Endodermal cell (in vitro differentiated cells): Measurements from ENCODE around the gene FAM107B. TPM values are rescaled to one million over a fixed set of nuclear protein-coding genes. Genes with fewer than 3 reads are reported as not detected.

ENCODE experiments used
- DNase-seq: peaks from one replicate; pipeline ENCODE4 v3.0.0-alpha.2; 2017
- H3K27ac ChIP-seq: 2 replicates; pipeline ENCODE4 v1.5.1; 2013; ENCODE audit warnings: mild to moderate bottlenecking, low read depth, low read length, moderate library complexity
- H3K27me3 ChIP-seq: 2 replicates; pipeline ENCODE4 v1.6.1; 2013; ENCODE audit warnings: mild to moderate bottlenecking, low read length, moderate library complexity; ENCODE audit not compliant: insufficient read depth, control insufficient read depth, poor library complexity, severe bottlenecking
- H3K36me3 ChIP-seq: 2 replicates; pipeline ENCODE4 v1.7.0; 2013; ENCODE audit warnings: mild to moderate bottlenecking, low read length, moderate library complexity; ENCODE audit not compliant: control insufficient read depth, insufficient read depth
- H3K4me1 ChIP-seq: one replicate; pipeline ENCODE4 v1.7.0; 2013; ENCODE audit warnings: low read length; ENCODE audit not compliant: control insufficient read depth, insufficient read depth
- H3K4me3 ChIP-seq: 2 replicates; pipeline ENCODE4 v1.5.1; 2013; ENCODE audit warnings: mild to moderate bottlenecking, low read length, moderate library complexity
- H3K9ac ChIP-seq: 2 replicates; pipeline ENCODE4 v1.6.1; 2013; ENCODE audit warnings: mild to moderate bottlenecking, low read length, moderate library complexity; ENCODE audit not compliant: poor library complexity, severe bottlenecking; ENCODE audit errors: extremely low read depth
- H3K9me3 ChIP-seq: 2 replicates; pipeline ENCODE4 v1.6.1; 2013; ENCODE audit warnings: mild to moderate bottlenecking, low read length, moderate library complexity; ENCODE audit not compliant: control insufficient read depth
- H3K27ac Mint-ChIP-seq: 2 replicates; pipeline ENCODE4 v1.8.0; 2020; ENCODE audit warnings: mixed read lengths
- H3K27me3 Mint-ChIP-seq: 2 replicates; pipeline ENCODE4 v1.8.0; 2021; ENCODE audit warnings: mild to moderate bottlenecking, mixed read lengths; ENCODE audit not compliant: insufficient read depth
- H3K36me3 Mint-ChIP-seq: 2 replicates; pipeline ENCODE4 v1.8.0; 2020; ENCODE audit warnings: low read depth, mixed read lengths
- H3K4me1 Mint-ChIP-seq: 2 replicates; pipeline ENCODE4 v1.8.0; 2020; ENCODE audit warnings: mixed read lengths
- H3K4me3 Mint-ChIP-seq: 2 replicates; pipeline ENCODE4 v1.8.0; 2020; ENCODE audit warnings: mild to moderate bottlenecking, moderate library complexity, mixed read lengths
- H3K9me3 Mint-ChIP-seq: 2 replicates; pipeline ENCODE4 v1.8.0; 2020; ENCODE audit warnings: mild to moderate bottlenecking, mixed read lengths
- WGBS, 2 experiments: methylation state at CpG; one replicate each; pipeline versions ENCODE4 v1.1.5 to v1.1.7; 2013; ENCODE audit warnings: missing lambda C conversion rate in 2 of 2, mixed read lengths in 1 of 2; ENCODE audit not compliant: insufficient coverage in 1 of 2, insufficient read length in 1 of 2; 5-methylcytosine and 5-hydroxymethylcytosine counted together
- total RNA-seq, 2 donors: library from RNA; stranded (reverse); fragmentation: NEBNext Ultra II Directional in 1 of 2; extraction: Animal tissue kit (Norgen Biotek cat#: 25700) in 1 of 2; gene quantifications; 2 replicates in 1 of 2; 3 replicates in 1 of 2; pipeline ENCODE4 v1.2.1, GENCODE V29; 2021
- TF ChIP-seq, protein P1 (sequence below): fragments of 200-600 bp; sonication (generic); conservative IDR thresholded peaks from 2 replicates; pipeline ENCODE4 v1.5.0; 2021; ENCODE audit warnings: antibody characterized with exemption, mild to moderate bottlenecking

The FAM107B gene
- total RNA-seq, 2 donors from 2014 or later = 16.0 to 24.0 TPM

DNA sequence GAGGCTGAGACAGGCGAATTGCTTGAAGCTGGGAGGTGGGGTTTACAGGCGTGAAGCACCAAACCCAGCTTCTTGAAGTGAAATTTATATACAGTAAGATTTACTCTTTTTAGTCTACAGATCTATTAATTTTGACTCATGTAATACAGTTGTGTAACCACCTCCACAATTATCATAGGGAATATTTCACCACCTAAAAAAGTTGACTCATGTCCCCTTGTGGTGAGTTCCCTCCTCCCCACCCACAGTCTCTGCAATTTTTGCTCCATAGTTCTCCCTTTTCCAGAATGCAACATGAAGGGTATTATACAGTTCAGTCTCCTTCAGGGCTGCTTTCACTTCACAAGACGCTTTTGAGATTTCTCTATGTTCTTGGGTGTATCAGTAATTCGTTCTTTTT, 156.8 kb downstream of the FAM107B start:
- H3K4me1 Mint-ChIP-seq = peaks cover 10% of the 10 kb centered on the region
- Histone ChIP-seq H3K9ac (no peak overlapping the region), H3K9me3 (no peaks in the 10 kb centered on the region), H3K4me1 (no peaks in the 10 kb centered on the region), H3K36me3 (no peaks in the 10 kb centered on the region), H3K27me3 (no peaks in the 10 kb centered on the region), H3K27ac (no peak overlapping the region), H3K4me3 (no peak overlapping the region)
- 97 to 100% methylated on average over 1 to 4 of the region's 4 CpGs for WGBS, 2 experiments
- no peaks in the 10 kb centered on the region for H3K9me3 Mint-ChIP-seq
- TF ChIP-seq, protein P1, sequence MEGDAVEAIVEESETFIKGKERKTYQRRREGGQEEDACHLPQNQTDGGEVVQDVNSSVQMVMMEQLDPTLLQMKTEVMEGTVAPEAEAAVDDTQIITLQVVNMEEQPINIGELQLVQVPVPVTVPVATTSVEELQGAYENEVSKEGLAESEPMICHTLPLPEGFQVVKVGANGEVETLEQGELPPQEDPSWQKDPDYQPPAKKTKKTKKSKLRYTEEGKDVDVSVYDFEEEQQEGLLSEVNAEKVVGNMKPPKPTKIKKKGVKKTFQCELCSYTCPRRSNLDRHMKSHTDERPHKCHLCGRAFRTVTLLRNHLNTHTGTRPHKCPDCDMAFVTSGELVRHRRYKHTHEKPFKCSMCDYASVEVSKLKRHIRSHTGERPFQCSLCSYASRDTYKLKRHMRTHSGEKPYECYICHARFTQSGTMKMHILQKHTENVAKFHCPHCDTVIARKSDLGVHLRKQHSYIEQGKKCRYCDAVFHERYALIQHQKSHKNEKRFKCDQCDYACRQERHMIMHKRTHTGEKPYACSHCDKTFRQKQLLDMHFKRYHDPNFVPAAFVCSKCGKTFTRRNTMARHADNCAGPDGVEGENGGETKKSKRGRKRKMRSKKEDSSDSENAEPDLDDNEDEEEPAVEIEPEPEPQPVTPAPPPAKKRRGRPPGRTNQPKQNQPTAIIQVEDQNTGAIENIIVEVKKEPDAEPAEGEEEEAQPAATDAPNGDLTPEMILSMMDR = peak; percentile 41
- H3K27me3 Mint-ChIP-seq = no peaks in the 10 kb centered on the region
- H3K27ac Mint-ChIP-seq = no peak overlapping the region
- no peak overlapping the region for H3K4me3 Mint-ChIP-seq
- no peak for DNase-seq
- H3K36me3 Mint-ChIP-seq = no peaks in the 10 kb centered on the region

DNA sequence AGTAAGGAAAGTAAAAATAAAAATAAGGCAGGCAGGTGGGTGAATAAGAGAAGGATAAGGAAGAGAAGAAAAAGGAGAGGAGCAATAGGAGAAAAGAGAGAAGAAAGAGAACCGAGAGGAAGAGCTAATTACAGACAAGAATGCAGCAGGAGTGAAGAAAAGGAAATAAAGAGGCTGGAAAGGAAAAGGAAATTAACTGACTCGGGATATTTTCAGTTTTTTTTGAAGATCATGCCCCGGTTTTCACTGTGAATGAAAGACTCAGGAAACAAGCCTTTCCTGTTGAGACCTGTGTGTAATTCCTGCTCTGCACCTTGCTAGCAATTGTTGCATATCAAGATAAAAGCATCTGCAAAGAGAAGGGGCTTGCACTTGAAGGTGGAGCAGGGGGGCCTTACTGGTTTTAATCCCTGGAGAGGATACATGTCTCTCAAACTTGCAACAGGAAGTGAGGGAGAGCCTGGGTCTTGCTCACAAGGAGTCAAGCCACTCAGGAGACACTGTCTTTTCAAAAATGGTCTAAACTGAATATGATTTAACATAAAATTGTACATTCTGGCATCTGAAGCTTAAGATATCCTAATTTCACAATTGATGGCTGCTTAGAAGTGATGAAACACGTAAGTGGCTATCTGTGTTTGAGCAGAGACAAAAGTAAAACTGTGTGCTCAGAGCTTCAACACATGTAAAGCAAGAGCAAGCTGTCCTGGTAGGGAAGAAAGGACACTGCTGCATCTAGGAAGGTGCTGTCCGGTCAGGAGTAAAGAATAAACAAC, 157.6 kb downstream of the FAM107B start:
- Mint-ChIP-seq H3K36me3 (no peaks in the 10 kb centered on the region), H3K27me3 (no peaks in the 10 kb centered on the region), H3K9me3 (no peaks in the 10 kb centered on the region), H3K27ac (no peak overlapping the region), H3K4me3 (no peak overlapping the region), H3K4me1 (peaks cover 10% of the 10 kb centered on the region)
- DNase-seq = no peak
- Histone ChIP-seq H3K27me3 (no peaks in the 10 kb centered on the region), H3K4me1 (no peaks in the 10 kb centered on the region), H3K4me3 (no peak overlapping the region), H3K27ac (no peak overlapping the region), H3K9me3 (no peaks in the 10 kb centered on the region), H3K9ac (no peak overlapping the region), H3K36me3 (no peaks in the 10 kb centered on the region)
- WGBS, 2 experiments = 78 to 84% methylated on average over 5 of the region's 5 CpGs
- TF ChIP-seq, protein P1 = no peak

DNA sequence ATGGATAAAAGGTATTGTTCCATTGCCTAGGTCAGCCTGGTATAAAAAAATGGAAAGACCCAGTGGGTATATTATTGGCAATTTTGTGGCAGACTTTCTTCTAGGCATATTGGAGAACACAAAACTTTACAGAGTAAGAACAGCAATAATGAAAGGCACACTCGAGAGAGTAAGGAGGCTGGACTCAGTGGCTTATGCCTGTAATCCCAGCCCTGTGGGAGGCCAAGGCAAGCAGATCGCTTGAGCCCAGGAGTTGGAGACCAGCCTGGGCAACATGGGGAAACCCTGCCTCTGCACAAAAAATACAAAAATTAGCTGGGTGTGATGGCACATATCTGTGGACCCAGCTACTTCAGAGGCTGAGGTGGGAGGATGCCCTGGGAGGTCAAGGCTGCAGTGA, 158.2 kb downstream of the FAM107B start:
- 74 to 80% methylated on average over 1 to 2 of the region's 2 CpGs for WGBS, 2 experiments
- Histone ChIP-seq H3K27me3 (no peaks in the 10 kb centered on the region), H3K9me3 (no peaks in the 10 kb centered on the region), H3K36me3 (no peaks in the 10 kb centered on the region), H3K9ac (no peak overlapping the region), H3K27ac (no peak overlapping the region), H3K4me1 (no peaks in the 10 kb centered on the region), H3K4me3 (no peak overlapping the region)
- TF ChIP-seq, protein P1 = no peak
- Mint-ChIP-seq H3K36me3 (no peaks in the 10 kb centered on the region), H3K4me3 (no peak overlapping the region), H3K4me1 (peaks cover 10% of the 10 kb centered on the region), H3K27ac (no peak overlapping the region), H3K27me3 (no peaks in the 10 kb centered on the region), H3K9me3 (no peaks in the 10 kb centered on the region)
- DNase-seq = no peak
